Measurements from ENCODE around the gene GRB10.
"Not testable (repeated sequence)": the region's sequence is repeated elsewhere in the genome, so short reads cannot be mapped to it uniquely, and the experiment has no call there.

The GRB10 gene

GRCh38 chr7:50739744-50740435 lies 42.8 kb downstream of the GRB10 start:
- H3K4me3 ChIP-seq (ENCODE audit: low read length), result no peak overlapping the region
- peaks cover 8% of the 10 kb centered on the region; the same call in 1 of the 2 replicates for H3K27me3 ChIP-seq (ENCODE audit: low read depth, low read length)
- H3K36me3 ChIP-seq (replicated peaks; ENCODE audit: low read depth, low read length), result no peaks in the 10 kb centered on the region
- no peak overlapping the region for H2AFZ ChIP-seq (ENCODE audit: low read depth, low read length)
- no peak overlapping the region for H3K27ac ChIP-seq (ENCODE audit: low read length)
- no peaks in the 10 kb centered on the region for H3K4me1 ChIP-seq (ENCODE audit: low read length)
- H4K20me1 ChIP-seq (ENCODE audit: insufficient read depth, low read length), result no peaks in the 10 kb centered on the region
- no peaks in the 10 kb centered on the region for H3K9me3 ChIP-seq (ENCODE audit: insufficient read depth, low read length)
- H3K9ac ChIP-seq (ENCODE audit: low read length), result no peak overlapping the region
- TF ChIP-seq EZH2phosphoT487 (IDR thresholded peaks at IDR 0.05; ENCODE audit: low read depth) (no peak), CTCF (IDR thresholded peaks at IDR 0.05; ENCODE audit: low read depth, low read length) (no peak)
- H3K79me2 ChIP-seq (ENCODE audit: low read length), result no peaks in the 10 kb centered on the region
- no peak overlapping the region for H3K4me2 ChIP-seq (ENCODE audit: low read length)

- H3K9ac ChIP-seq (ENCODE audit: low read length), result no peak overlapping the region
Measured at GRCh38 chr7:50738932-50739331, 43.8 kb downstream of the GRB10 start.

GRCh38 chr7:50735836-50736235 lies 46.9 kb downstream of the GRB10 start:
- not testable (repeated sequence) for H3K4me2 ChIP-seq (ENCODE audit: low read length); H3K27ac ChIP-seq (ENCODE audit: low read length); H3K4me1 ChIP-seq (ENCODE audit: low read length); H3K79me2 ChIP-seq (ENCODE audit: low read length); H3K9ac ChIP-seq (ENCODE audit: low read length); H3K27me3 ChIP-seq (ENCODE audit: low read depth, low read length); H2AFZ ChIP-seq (ENCODE audit: low read depth, low read length); H3K36me3 ChIP-seq (replicated peaks; ENCODE audit: low read depth, low read length); H4K20me1 ChIP-seq (ENCODE audit: insufficient read depth, low read length); H3K4me3 ChIP-seq (ENCODE audit: low read length); H3K9me3 ChIP-seq (ENCODE audit: insufficient read depth, low read length)

More at GRCh38 chr7:50738932-50739331, 43.8 kb downstream of the GRB10 start:
- Histone ChIP-seq H3K4me2 (ENCODE audit: low read length) (no peak overlapping the region), H3K27ac (ENCODE audit: low read length) (no peak overlapping the region), H2AFZ (ENCODE audit: low read depth, low read length) (no peak overlapping the region), H3K4me3 (ENCODE audit: low read length) (no peak overlapping the region), H3K4me1 (ENCODE audit: low read length) (no peaks in the 10 kb centered on the region), H3K36me3 (replicated peaks; ENCODE audit: low read depth, low read length) (no peaks in the 10 kb centered on the region), H3K27me3 (ENCODE audit: low read depth, low read length) (peaks cover 8% of the 10 kb centered on the region; the same call in 1 of the 2 replicates), H3K79me2 (ENCODE audit: low read length) (no peaks in the 10 kb centered on the region), H3K9me3 (ENCODE audit: insufficient read depth, low read length) (no peaks in the 10 kb centered on the region), H4K20me1 (ENCODE audit: insufficient read depth, low read length) (no peaks in the 10 kb centered on the region)
- TF ChIP-seq EZH2phosphoT487 (IDR thresholded peaks at IDR 0.05; ENCODE audit: low read depth) (no peak), CTCF (IDR thresholded peaks at IDR 0.05; ENCODE audit: low read depth, low read length) (no peak)

GRCh38 chr7:50735333-50735732 lies 47.4 kb downstream of the GRB10 start:
- Histone ChIP-seq H3K79me2 (ENCODE audit: low read length) (no peaks in the 10 kb centered on the region), H3K4me2 (ENCODE audit: low read length) (no peak overlapping the region), H3K36me3 (replicated peaks; ENCODE audit: low read depth, low read length) (no peaks in the 10 kb centered on the region), H2AFZ (ENCODE audit: low read depth, low read length) (no peak overlapping the region), H3K4me3 (ENCODE audit: low read length) (no peak overlapping the region), H3K27ac (ENCODE audit: low read length) (no peak overlapping the region), H3K9ac (ENCODE audit: low read length) (no peak overlapping the region), H3K27me3 (ENCODE audit: low read depth, low read length) (peaks cover 8% of the 10 kb centered on the region; the same call in 1 of the 2 replicates), H3K4me1 (ENCODE audit: low read length) (no peaks in the 10 kb centered on the region), H4K20me1 (ENCODE audit: insufficient read depth, low read length) (no peaks in the 10 kb centered on the region), H3K9me3 (ENCODE audit: insufficient read depth, low read length) (no peaks in the 10 kb centered on the region)
- TF ChIP-seq CTCF (IDR thresholded peaks at IDR 0.05; ENCODE audit: low read depth, low read length) (no peak), EZH2phosphoT487 (IDR thresholded peaks at IDR 0.05; ENCODE audit: low read depth) (no peak)
